Neural cell (in vitro differentiated cells): ENCODE results near the gene TSPAN9. TPM values are rescaled to one million over a fixed set of nuclear protein-coding genes. Genes with fewer than 3 reads are reported as not detected.

Source experiments
- H2AFZ ChIP-seq: fragments of 200-600, 300-800 bp; sonication (generic), shearing (Covaris generic); 2 replicates; pipeline ENCODE4 v1.6.0; 2014; ENCODE audit warnings: low read depth, mild to moderate bottlenecking, antibody characterized with exemption, low read length, moderate library complexity
- H3F3A ChIP-seq: fragments of 200-600 bp; shearing (Covaris generic); 2 replicates; pipeline ENCODE4 v1.6.1; 2016; ENCODE audit warnings: mild to moderate bottlenecking, moderate library complexity, mixed read lengths, antibody characterized with exemption, low read length; ENCODE audit not compliant: insufficient read depth, poor library complexity, severe bottlenecking
- H3K27ac ChIP-seq: fragments of 200-600, 300-800 bp; sonication (generic), shearing (Covaris generic); 2 replicates; pipeline ENCODE4 v1.5.1; 2014; ENCODE audit warnings: mild to moderate bottlenecking, low read length, moderate library complexity
- H3K27me3 ChIP-seq: fragments of 300-800, 200-600 bp; sonication (generic), shearing (Covaris generic); 2 replicates; pipeline ENCODE4 v1.6.0; 2014; ENCODE audit warnings: mild to moderate bottlenecking, low read depth, low read length, moderate library complexity; ENCODE audit not compliant: insufficient read depth
- H3K36me3 ChIP-seq: fragments of 300-800, 200-600 bp; sonication (generic), shearing (Covaris generic); 2 replicates; pipeline ENCODE4 v1.5.1; 2014; ENCODE audit warnings: mild to moderate bottlenecking, antibody characterized with exemption, low read length, moderate library complexity; ENCODE audit not compliant: insufficient read depth
- H3K4me2 ChIP-seq: fragments of 300-800, 200-600 bp; sonication (generic), shearing (Covaris generic); 2 replicates; pipeline ENCODE4 v1.6.0; 2014; ENCODE audit warnings: mild to moderate bottlenecking, low read length
- H3K4me3 ChIP-seq: fragments of 300-800, 200-600 bp; sonication (generic), shearing (Covaris generic); 2 replicates; pipeline ENCODE4 v1.5.1; 2014; ENCODE audit warnings: mild to moderate bottlenecking, low read length, moderate library complexity
- H3K79me2 ChIP-seq: fragments of 200-600 bp; shearing (Covaris generic); replicated peaks from 2 replicates; pipeline ENCODE4 v1.6.0; 2014; ENCODE audit warnings: mild to moderate bottlenecking, low read length, moderate library complexity; ENCODE audit not compliant: insufficient read depth
- H3K9ac ChIP-seq: fragments of 300-800, 200-600 bp; sonication (generic), shearing (Covaris generic); 2 replicates; pipeline ENCODE4 v1.6.1; 2016; ENCODE audit warnings: mild to moderate bottlenecking, low read length, mixed read lengths
- H3K9me2 ChIP-seq: fragments of 200-600 bp; shearing (Covaris generic); 2 replicates; pipeline ENCODE4 v1.6.1; 2016; ENCODE audit warnings: mild to moderate bottlenecking, low read length, mixed read lengths; ENCODE audit not compliant: insufficient read depth
- H3K9me3 ChIP-seq: fragments of 200-600, 300-800 bp; sonication (generic), shearing (Covaris generic); 2 replicates; pipeline ENCODE4 v1.6.1; 2016; ENCODE audit warnings: mild to moderate bottlenecking, mixed run types, low read length, moderate library complexity, mixed read lengths
- H4K20me1 ChIP-seq: fragments of 200-600 bp; shearing (Covaris generic); 2 replicates; pipeline ENCODE4 v1.6.1; 2016; ENCODE audit warnings: mild to moderate bottlenecking, mixed run types; ENCODE audit not compliant: insufficient read depth
- CTCF ChIP-seq: fragments of 450-650 bp; IDR thresholded peaks from 2 replicates; pipeline ENCODE4 v1.5.1; 2014; ENCODE audit warnings: antibody characterized with exemption, mild to moderate bottlenecking, moderate library complexity; ENCODE audit not compliant: poor library complexity, severe bottlenecking
- EP300 ChIP-seq: fragments of 450-650 bp; conservative IDR thresholded peaks from 2 replicates; pipeline ENCODE4 v1.6.1; 2014; ENCODE audit warnings: antibody characterized with exemption, mild to moderate bottlenecking, moderate library complexity; ENCODE audit not compliant: poor library complexity, severe bottlenecking
- EZH2 ChIP-seq: fragments of 200-600, 300-800 bp; shearing (Covaris generic), sonication (generic); IDR thresholded peaks from 2 replicates; pipeline ENCODE4 v1.6.1; 2014; ENCODE audit warnings: antibody characterized with exemption, low read length, borderline replicate concordance, mild to moderate bottlenecking; ENCODE audit not compliant: insufficient read depth, poor library complexity, severe bottlenecking
- MXI1 ChIP-seq: fragments of 450-650 bp; conservative IDR thresholded peaks from 2 replicates; pipeline ENCODE4 v1.6.1; 2014; ENCODE audit warnings: antibody characterized with exemption, mild to moderate bottlenecking; ENCODE audit not compliant: poor library complexity, severe bottlenecking
- POLR2AphosphoS5 ChIP-seq: IDR thresholded peaks from 2 replicates; pipeline ENCODE4 v1.6.1; 2012
- RAD21 ChIP-seq: fragments of 450-650 bp; conservative IDR thresholded peaks from 2 replicates; pipeline ENCODE4 v1.6.1; 2014; ENCODE audit warnings: antibody characterized with exemption, mild to moderate bottlenecking, moderate library complexity
- REST ChIP-seq: IDR thresholded peaks from 2 replicates; pipeline ENCODE4 v1.6.1; 2012; ENCODE audit warnings: borderline replicate concordance
- SMC3 ChIP-seq: fragments of 450-650 bp; conservative IDR thresholded peaks from 2 replicates; pipeline ENCODE4 v1.6.1; 2014; ENCODE audit warnings: antibody characterized with exemption, mild to moderate bottlenecking, moderate library complexity; ENCODE audit not compliant: poor library complexity
- TAF1 ChIP-seq: IDR thresholded peaks from 2 replicates; pipeline ENCODE4 v1.6.1; 2012; ENCODE audit warnings: low read depth
- polyA plus RNA-seq: library from polyadenylated mRNA; depleted of rRNA; stranded (reverse); fragments of >200 nt; gene quantifications from 2 replicates; pipeline ENCODE4 v1.2.3, GENCODE V29; 2014

TSPAN9 gene
- polyA plus RNA-seq, 1 donor from 2014 or later: 11.9 TPM

GRCh38 chr12:3328571-3328970 lies 251.4 kb downstream of the TSPAN9 start:
- no peaks in the 10 kb centered on the region for H3K79me2 ChIP-seq
- no peak overlapping the region for H3K4me2 ChIP-seq

GRCh38 chr12:3329361-3329760 lies 252.2 kb downstream of the TSPAN9 start:
- Histone ChIP-seq H2AFZ (no peak overlapping the region), H3F3A (no peaks in the 10 kb centered on the region), H3K27ac (no peak overlapping the region), H4K20me1 (no peaks in the 10 kb centered on the region), H3K9me3 (no peaks in the 10 kb centered on the region), H3K27me3 (no peaks in the 10 kb centered on the region), H3K9ac (no peak overlapping the region), H3K36me3 (no peaks in the 10 kb centered on the region), H3K4me2 (no peak overlapping the region), H3K4me3 (no peak overlapping the region), H3K9me2 (no peaks in the 10 kb centered on the region), H3K79me2 (no peaks in the 10 kb centered on the region)
- no peak for TF ChIP-seq SMC3
- TF ChIP-seq POLR2AphosphoS5: no peak
- no peak for TF ChIP-seq EP300
- no peak for TF ChIP-seq REST
- TF ChIP-seq MXI1: no peak
- no peak for TF ChIP-seq TAF1
- TF ChIP-seq EZH2: no peak
- TF ChIP-seq RAD21: no peak

More at GRCh38 chr12:3328571-3328970, 251.4 kb downstream of the TSPAN9 start:
- H3F3A ChIP-seq: no peaks in the 10 kb centered on the region
- H4K20me1 ChIP-seq: no peaks in the 10 kb centered on the region
- H3K9ac ChIP-seq: no peak overlapping the region
- H2AFZ ChIP-seq: no peak overlapping the region
- H3K36me3 ChIP-seq: no peaks in the 10 kb centered on the region
- H3K9me2 ChIP-seq: no peaks in the 10 kb centered on the region
- H3K27ac ChIP-seq: no peak overlapping the region
- no peaks in the 10 kb centered on the region for H3K9me3 ChIP-seq
- H3K4me3 ChIP-seq: no peak overlapping the region
- no peaks in the 10 kb centered on the region for H3K27me3 ChIP-seq
- TF ChIP-seq REST (no peak), SMC3 (no peak), TAF1 (no peak), RAD21 (no peak), POLR2AphosphoS5 (no peak), MXI1 (no peak), CTCF (no peak), EZH2 (no peak), EP300 (no peak)
